ENCODE results near the gene SHC3. TPM values are rescaled to one million over a fixed set of nuclear protein-coding genes. Genes with fewer than 3 reads are reported as not detected.

SHC3 gene
- polyA plus RNA-seq, 3 donors = not detected

GRCh38 chr9:89183146-89183545, 4.5 kb upstream of the SHC3 start:
- H3K27ac ChIP-seq (ENCODE audit: low read depth in 1 of 2, low read length in 2 of 2) = no peak overlapping the region
- Mint-ChIP-seq H3K27ac (no peak overlapping the region), H3K4me1 (peaks cover 20% of the 10 kb centered on the region), H3K9me3 (peaks cover 0 to 18% (median 10%) of the 10 kb centered on the region in 7 donors), H3K4me3 (no peak overlapping the region), H3K36me3 (peaks cover 0 to 4% of the 10 kb centered on the region in 2 donors), H3K27me3 (ENCODE audit: low read depth in 3 of 3) (peaks cover 44 to 52% (median 46%) of the 10 kb centered on the region in 3 donors)
- intact Hi-C loops (cut with micrococcal nuclease) = no loop called here
- H3K4me2 ChIP-seq (replicated peaks; ENCODE audit: extremely low read depth, low read length, poor library complexity, severe bottlenecking) = no peak overlapping the region
- H3K27me3 ChIP-seq (ENCODE audit: control insufficient read depth in 2 of 2, insufficient read depth in 2 of 2, low read length in 2 of 2) = peaks cover 31 to 34% of the 10 kb centered on the region in 2 donors
- H3K79me2 ChIP-seq (ENCODE audit: insufficient read depth, low read length) = no peaks in the 10 kb centered on the region
- no peak overlapping the region for H3K9ac ChIP-seq (ENCODE audit: insufficient read depth, low read length, poor library complexity, severe bottlenecking)
- H3K9me3 ChIP-seq (replicated peaks in 1 of 2; ENCODE audit: control insufficient read depth in 1 of 2, insufficient read depth in 1 of 2, low read length in 2 of 2) = no peaks in the 10 kb centered on the region
- TF ChIP-seq, protein P1, sequence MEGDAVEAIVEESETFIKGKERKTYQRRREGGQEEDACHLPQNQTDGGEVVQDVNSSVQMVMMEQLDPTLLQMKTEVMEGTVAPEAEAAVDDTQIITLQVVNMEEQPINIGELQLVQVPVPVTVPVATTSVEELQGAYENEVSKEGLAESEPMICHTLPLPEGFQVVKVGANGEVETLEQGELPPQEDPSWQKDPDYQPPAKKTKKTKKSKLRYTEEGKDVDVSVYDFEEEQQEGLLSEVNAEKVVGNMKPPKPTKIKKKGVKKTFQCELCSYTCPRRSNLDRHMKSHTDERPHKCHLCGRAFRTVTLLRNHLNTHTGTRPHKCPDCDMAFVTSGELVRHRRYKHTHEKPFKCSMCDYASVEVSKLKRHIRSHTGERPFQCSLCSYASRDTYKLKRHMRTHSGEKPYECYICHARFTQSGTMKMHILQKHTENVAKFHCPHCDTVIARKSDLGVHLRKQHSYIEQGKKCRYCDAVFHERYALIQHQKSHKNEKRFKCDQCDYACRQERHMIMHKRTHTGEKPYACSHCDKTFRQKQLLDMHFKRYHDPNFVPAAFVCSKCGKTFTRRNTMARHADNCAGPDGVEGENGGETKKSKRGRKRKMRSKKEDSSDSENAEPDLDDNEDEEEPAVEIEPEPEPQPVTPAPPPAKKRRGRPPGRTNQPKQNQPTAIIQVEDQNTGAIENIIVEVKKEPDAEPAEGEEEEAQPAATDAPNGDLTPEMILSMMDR (IDR thresholded peaks at IDR 0.05) = no peak
- H2AFZ ChIP-seq (ENCODE audit: insufficient read depth, low read depth, low read length, poor library complexity, severe bottlenecking) = no peak overlapping the region
- WGBS (ENCODE audit: insufficient coverage) = 86% methylated on average over 2 of the region's 3 CpGs
- H3K4me1 ChIP-seq (ENCODE audit: control insufficient read depth in 1 of 2, insufficient read depth in 2 of 2, low read length in 2 of 2) = peaks cover 10 to 24% of the 10 kb centered on the region in 2 donors
- H3K4me3 ChIP-seq (replicated peaks in 1 of 3; ENCODE audit: low read depth in 2 of 3, low read length in 3 of 3) = no peak overlapping the region
- no peaks in the 10 kb centered on the region for H3K36me3 ChIP-seq (replicated peaks in 1 of 2; ENCODE audit: control insufficient read depth in 1 of 2, insufficient read depth in 2 of 2, low read length in 2 of 2)
- H4K20me1 ChIP-seq (ENCODE audit: insufficient read depth, low read length) = no peaks in the 10 kb centered on the region
- no peak for DNase-seq

DNA sequence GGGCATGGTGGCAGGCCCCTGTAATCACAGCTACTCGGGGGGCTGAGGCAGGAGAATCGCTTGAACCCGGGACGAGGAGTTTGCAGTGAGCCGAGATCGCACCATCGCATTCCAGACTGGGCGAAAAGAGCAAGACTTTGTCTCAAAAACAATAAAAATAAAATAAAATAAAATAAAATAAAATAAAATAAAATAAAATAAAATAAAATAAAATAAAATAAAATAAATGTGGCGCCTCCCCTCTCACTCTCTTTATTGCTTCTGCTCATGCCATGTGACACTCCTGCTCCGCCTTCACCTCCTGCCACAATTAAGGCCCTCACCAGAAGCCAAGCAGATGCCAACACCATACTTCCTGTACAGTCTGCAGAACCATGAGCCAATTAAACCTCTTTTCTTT, 3.8 kb upstream of the SHC3 start:
- Mint-ChIP-seq H3K27me3 (ENCODE audit: low read depth in 3 of 3) (peaks cover 48 to 58% (median 49%) of the 10 kb centered on the region in 3 donors), H3K4me1 (peaks cover 20% of the 10 kb centered on the region), H3K27ac (peak overlapping the region in 1 of 7 donors; percentile 28), H3K4me3 (peak overlapping the region in 1 of 2 donors; percentile 35), H3K9me3 (peaks cover 0 to 18% (median 10%) of the 10 kb centered on the region in 7 donors), H3K36me3 (peaks cover 0 to 4% of the 10 kb centered on the region in 2 donors)
- TF ChIP-seq, protein P1 (IDR thresholded peaks at IDR 0.05) = no peak
- DNase-seq = no peak
- Histone ChIP-seq H3K79me2 (ENCODE audit: insufficient read depth, low read length) (no peaks in the 10 kb centered on the region), H3K9me3 (replicated peaks in 1 of 2; ENCODE audit: control insufficient read depth in 1 of 2, insufficient read depth in 1 of 2, low read length in 2 of 2) (no peaks in the 10 kb centered on the region), H3K4me2 (replicated peaks; ENCODE audit: extremely low read depth, low read length, poor library complexity, severe bottlenecking) (no peak overlapping the region), H2AFZ (ENCODE audit: insufficient read depth, low read depth, low read length, poor library complexity, severe bottlenecking) (no peak overlapping the region), H3K4me3 (replicated peaks in 1 of 3; ENCODE audit: low read depth in 2 of 3, low read length in 3 of 3) (no peak overlapping the region), H3K4me1 (ENCODE audit: control insufficient read depth in 1 of 2, insufficient read depth in 2 of 2, low read length in 2 of 2) (peaks cover 10 to 26% of the 10 kb centered on the region in 2 donors), H3K36me3 (replicated peaks in 1 of 2; ENCODE audit: control insufficient read depth in 1 of 2, insufficient read depth in 2 of 2, low read length in 2 of 2) (no peaks in the 10 kb centered on the region), H3K27ac (ENCODE audit: low read depth in 1 of 2, low read length in 2 of 2) (no peak overlapping the region), H3K9ac (ENCODE audit: insufficient read depth, low read length, poor library complexity, severe bottlenecking) (no peak overlapping the region), H4K20me1 (ENCODE audit: insufficient read depth, low read length) (no peaks in the 10 kb centered on the region), H3K27me3 (ENCODE audit: control insufficient read depth in 2 of 2, insufficient read depth in 2 of 2, low read length in 2 of 2) (peaks cover 35 to 39% of the 10 kb centered on the region in 2 donors)
- WGBS (ENCODE audit: insufficient coverage) = 90% methylated on average over 2 of the region's 10 CpGs
- intact Hi-C loops (cut with micrococcal nuclease) = no loop called here
